GM12878 (cell line): Measurements from ENCODE around the gene ATIC. TPM values are rescaled to one million over a fixed set of nuclear protein-coding genes. Genes with fewer than 3 reads are reported as not detected.

Source experiments
- ATAC-seq: fragments of 200-7000 bp; cut with Tn5 transposase; 3 replicates; pipeline ENCODE4 v1.9.1; 2020; ENCODE audit warnings: mild to moderate bottlenecking, moderate library complexity
- BruUV-seq: library from RNA; stranded (reverse); fragments of 400-500 nt; replicated peaks from 2 replicates; lab custom pipeline; 2021; lab: Mats Ljungman, UMichigan
- CTCF ChIA-PET: fragments of 300-600 bp; sonication (Branson Sonifier 250); formaldehyde crosslinking; extraction: SDS; loops from one replicate; lab custom pipeline; 2021; ENCODE audit warnings: inconsistent platforms; lab: Yijun Ruan, JAX
- POLR2A ChIA-PET: fragments of 350-600 bp; formaldehyde crosslinking; extraction: SDS; loops from one replicate; lab custom pipeline; 2021; ENCODE audit warnings: inconsistent platforms; lab: Charles Lee
- RAD21 ChIA-PET: fragments of 300-600 bp; sonication (Branson Sonifier 250); formaldehyde crosslinking; loops from one replicate; lab custom pipeline; 2023; ENCODE audit warnings: antibody characterized with exemption; ENCODE audit not compliant: unreplicated experiment; lab: Charles Lee
- SMC1A ChIA-PET: fragments of 300-600 bp; sonication (Branson Sonifier 250); formaldehyde crosslinking; loops from one replicate; lab custom pipeline; 2023; ENCODE audit not compliant: unreplicated experiment, uncharacterized antibody; lab: Charles Lee
- DNase-seq: peaks from one replicate; pipeline ENCODE4 v3.0.0-alpha.2; 2011; ENCODE audit warnings: low read depth, low spot score
- FAIRE-seq: peaks from 3 replicates; lab custom pipeline; 2011; peaks lifted over from hg19 to GRCh38; lab: Jason Lieb, UNC
- H2AFZ ChIP-seq: 2 replicates; pipeline ENCODE4 v1.6.0; 2011; ENCODE audit warnings: low read depth, low read length, control low read depth; ENCODE audit not compliant: control insufficient read depth
- H3K27ac ChIP-seq: 2 replicates; pipeline ENCODE4 v1.5.1; 2011; ENCODE audit warnings: control low read depth; ENCODE audit not compliant: control insufficient read depth, insufficient read depth
- H3K27me3 ChIP-seq, 2 experiments: replicated peaks in 1 of 2; 2 replicates each; pipeline versions ENCODE4 v1.6.0 to v1.6.1; 2011; ENCODE audit warnings: low read length in 1 of 2; ENCODE audit not compliant: control insufficient read depth in 2 of 2, insufficient read depth in 2 of 2
- H3K36me3 ChIP-seq, 2 experiments: 2 replicates each; pipeline ENCODE4 v1.5.1; 2011; ENCODE audit warnings: low read length in 1 of 2; ENCODE audit not compliant: control insufficient read depth in 2 of 2, insufficient read depth in 2 of 2
- H3K4me1 ChIP-seq: 2 replicates; pipeline ENCODE4 v1.6.1; 2011; ENCODE audit warnings: mild to moderate bottlenecking, low read length, moderate library complexity, mixed read lengths; ENCODE audit not compliant: control insufficient read depth, insufficient read depth
- H3K4me2 ChIP-seq: 2 replicates; pipeline ENCODE4 v1.6.0; 2011; ENCODE audit warnings: control low read depth; ENCODE audit not compliant: control insufficient read depth, insufficient read depth
- H3K4me3 ChIP-seq: fragments of 200-600 bp; sonication (generic); 2 replicates; pipeline ENCODE4 v1.5.1; 2016
- H3K79me2 ChIP-seq: 2 replicates; pipeline ENCODE4 v1.6.0; 2011; ENCODE audit warnings: low read length; ENCODE audit not compliant: control insufficient read depth, insufficient read depth
- H3K9ac ChIP-seq: 2 replicates; pipeline ENCODE4 v1.8.0; 2011; ENCODE audit warnings: low read length, control low read depth, mixed read lengths; ENCODE audit not compliant: control insufficient read depth, insufficient read depth
- H3K9me3 ChIP-seq: replicated peaks from 3 replicates; pipeline ENCODE4 v1.5.1; 2011; ENCODE audit warnings: mild to moderate bottlenecking, low read length; ENCODE audit not compliant: control insufficient read depth, insufficient read depth
- H4K20me1 ChIP-seq: 2 replicates; pipeline ENCODE4 v1.6.0; 2011; ENCODE audit not compliant: control insufficient read depth, insufficient read depth
- BCL11A ChIP-seq: IDR thresholded peaks from 2 replicates; pipeline ENCODE4 v1.6.1; 2011; ENCODE audit warnings: low read depth, low read length
- BHLHE40 ChIP-seq, 2 experiments: fragments of 450-650 bp in 1 of 2; IDR thresholded peaks; 2 replicates each; pipeline ENCODE4 v1.6.1; 2011 to 2017; ENCODE audit warnings: low read depth in 2 of 2, borderline replicate concordance in 1 of 2, improper control_type of control experiment in 1 of 2, low read length in 1 of 2, mild to moderate bottlenecking in 1 of 2
- CBX5 ChIP-seq: sonication (generic); IDR thresholded peaks from 2 replicates; pipeline ENCODE4 v1.6.1; 2016; ENCODE audit warnings: low read depth, moderate library complexity, mild to moderate bottlenecking, inconsistent platforms
- MTA2 ChIP-seq: fragments of 450-650 bp; IDR thresholded peaks from 2 replicates; pipeline ENCODE4 v1.6.1; 2016; ENCODE audit warnings: low read depth, mild to moderate bottlenecking, moderate library complexity
- NFYA ChIP-seq: IDR thresholded peaks from 2 replicates; pipeline ENCODE4 v1.6.1; 2011; ENCODE audit warnings: low read depth, mild to moderate bottlenecking, low read length, improper control_type of control experiment, borderline replicate concordance
- PAX5 ChIP-seq: IDR thresholded peaks from 2 replicates; pipeline ENCODE4 v1.6.1; 2011; ENCODE audit warnings: low read depth, low read length, borderline replicate concordance
- POLR2AphosphoS2 ChIP-seq: IDR thresholded peaks from 2 replicates; pipeline ENCODE4 v1.6.1; 2011; ENCODE audit warnings: low read depth, mild to moderate bottlenecking, low read length, improper control_type of control experiment, moderate library complexity
- RCOR1 ChIP-seq: conservative IDR thresholded peaks from 2 replicates; pipeline ENCODE4 v1.6.1; 2012; ENCODE audit warnings: low read depth, low read length, improper control_type of control experiment
- ZBED1 ChIP-seq: IDR thresholded peaks from 2 replicates; pipeline ENCODE4 v1.6.1; 2016; ENCODE audit warnings: borderline replicate concordance
- ZNF274 ChIP-seq: IDR thresholded peaks from one replicate; pipeline ENCODE4 v1.8.0; 2011; ENCODE audit not compliant: insufficient read length, insufficient read depth
- WGBS: methylation state at CpG from one replicate; pipeline ENCODE4 v1.1.6; 2016; ENCODE audit warnings: low lambda C conversion rate; ENCODE audit not compliant: insufficient replicate concordance, insufficient coverage; ENCODE audit errors: missing lambda C conversion rate; 5-methylcytosine and 5-hydroxymethylcytosine counted together
- in situ Hi-C: fragments of 300-500 bp; cut with MboI; formaldehyde crosslinking; loops from 9 replicates; pipeline ENCODE4 v1.14.3; 2018; ENCODE audit warnings: mixed read lengths
- intact Hi-C: fragments of 100-400 bp; cut with micrococcal nuclease; formaldehyde crosslinking; loops from one replicate; pipeline ENCODE4 v1.14.2; 2022; ENCODE audit not compliant: unreplicated experiment
- polyA plus RNA-seq, 11 experiments: library from polyadenylated mRNA; depleted of rRNA in 4 of 11; unstranded in 6 of 11; stranded (reverse) in 5 of 11; fragments of >200 nt; fragmentation: Nextera tagmentation in 4 of 11; fragmentation: Illumina TruSeq in 1 of 11; extraction: Ambion mirVana in 4 of 11; extraction: Trizol in 1 of 11; gene quantifications; 1 replicate in 1 of 11; 2 replicates in 10 of 11; pipeline versions ENCODE4 v1.2.1 to v1.2.3, GENCODE V29; 2011 to 2016; ENCODE audit warnings: inconsistent platforms in 2 of 11, missing spikeins in 2 of 11, low read depth in 1 of 11
- total RNA-seq, 4 experiments: library from RNA; depleted of rRNA in 3 of 4; stranded (reverse); fragments of >200 nt in 3 of 4; fragmentation: Illumina TruSeq in 1 of 4; extraction: Trizol in 1 of 4; gene quantifications; 2 replicates each; pipeline versions ENCODE4 v1.2.1 to v1.2.3, GENCODE V29; 2013 to 2021
- TF ChIP-seq, protein P1 (sequence below): fragments of 450-650 bp; IDR thresholded peaks from 2 replicates; pipeline ENCODE4 v1.6.1; 2016; ENCODE audit warnings: mild to moderate bottlenecking
- TF ChIP-seq, protein P2 (sequence below): fragments of 450-650 bp; IDR thresholded peaks from 2 replicates; pipeline ENCODE4 v1.6.1; 2017; ENCODE audit warnings: borderline replicate concordance
- TF ChIP-seq, protein P3 (sequence below): IDR thresholded peaks from 2 replicates; pipeline ENCODE4 v1.6.1; 2011; ENCODE audit warnings: low read depth, low read length, improper control_type of control experiment, borderline replicate concordance
- TF ChIP-seq, protein P4 (sequence below): IDR thresholded peaks from 2 replicates; pipeline ENCODE4 v1.6.1; 2011; ENCODE audit warnings: low read depth, mild to moderate bottlenecking, low read length, moderate library complexity, borderline replicate concordance; ENCODE audit errors: extremely low read depth

The ATIC gene
- total and polyA plus RNA-seq, 10 of the 15 experiments (the other 5 are each of a cell fraction or from before 2014, with no cell fraction given), result 45.1 to 518 (median 306) TPM

DNA sequence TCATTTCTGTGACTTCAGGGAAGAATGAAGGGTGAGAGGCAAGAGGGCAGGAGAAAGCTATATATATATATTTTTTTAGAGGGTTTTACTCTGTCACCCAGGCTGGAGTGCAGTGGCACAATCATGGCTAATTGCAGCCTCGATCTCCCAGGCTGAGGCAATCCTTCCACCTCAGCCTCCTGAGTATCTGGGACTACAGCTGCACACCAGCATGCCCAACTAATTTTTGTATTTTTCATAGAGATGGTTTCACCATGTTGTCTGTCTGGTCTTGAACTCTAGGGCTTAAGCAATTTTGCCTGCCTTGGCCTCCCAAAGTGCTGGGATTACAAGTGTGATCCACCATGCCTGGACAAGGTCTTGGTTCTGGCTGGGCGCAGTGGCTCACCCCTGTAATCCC is 3.4 kb downstream of the ATIC start (continued):
- TF ChIP-seq, protein P1, sequence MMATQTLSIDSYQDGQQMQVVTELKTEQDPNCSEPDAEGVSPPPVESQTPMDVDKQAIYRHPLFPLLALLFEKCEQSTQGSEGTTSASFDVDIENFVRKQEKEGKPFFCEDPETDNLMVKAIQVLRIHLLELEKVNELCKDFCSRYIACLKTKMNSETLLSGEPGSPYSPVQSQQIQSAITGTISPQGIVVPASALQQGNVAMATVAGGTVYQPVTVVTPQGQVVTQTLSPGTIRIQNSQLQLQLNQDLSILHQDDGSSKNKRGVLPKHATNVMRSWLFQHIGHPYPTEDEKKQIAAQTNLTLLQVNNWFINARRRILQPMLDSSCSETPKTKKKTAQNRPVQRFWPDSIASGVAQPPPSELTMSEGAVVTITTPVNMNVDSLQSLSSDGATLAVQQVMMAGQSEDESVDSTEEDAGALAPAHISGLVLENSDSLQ, result no peak
- no peak for TF ChIP-seq BCL11A
- no peak for TF ChIP-seq POLR2AphosphoS2
- no peak for TF ChIP-seq BHLHE40 (IDR thresholded peaks at IDR 0.05; ENCODE audit: borderline replicate concordance in 1 of 2, low read depth in 2 of 2, low read length in 1 of 2)
- TF ChIP-seq, protein P2, sequence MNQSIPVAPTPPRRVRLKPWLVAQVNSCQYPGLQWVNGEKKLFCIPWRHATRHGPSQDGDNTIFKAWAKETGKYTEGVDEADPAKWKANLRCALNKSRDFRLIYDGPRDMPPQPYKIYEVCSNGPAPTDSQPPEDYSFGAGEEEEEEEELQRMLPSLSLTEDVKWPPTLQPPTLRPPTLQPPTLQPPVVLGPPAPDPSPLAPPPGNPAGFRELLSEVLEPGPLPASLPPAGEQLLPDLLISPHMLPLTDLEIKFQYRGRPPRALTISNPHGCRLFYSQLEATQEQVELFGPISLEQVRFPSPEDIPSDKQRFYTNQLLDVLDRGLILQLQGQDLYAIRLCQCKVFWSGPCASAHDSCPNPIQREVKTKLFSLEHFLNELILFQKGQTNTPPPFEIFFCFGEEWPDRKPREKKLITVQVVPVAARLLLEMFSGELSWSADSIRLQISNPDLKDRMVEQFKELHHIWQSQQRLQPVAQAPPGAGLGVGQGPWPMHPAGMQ, result no peak
- no peak for TF ChIP-seq PAX5
- no peak for TF ChIP-seq ZNF274
- TF ChIP-seq NFYA, result no peak
- no peak for TF ChIP-seq CBX5

DNA sequence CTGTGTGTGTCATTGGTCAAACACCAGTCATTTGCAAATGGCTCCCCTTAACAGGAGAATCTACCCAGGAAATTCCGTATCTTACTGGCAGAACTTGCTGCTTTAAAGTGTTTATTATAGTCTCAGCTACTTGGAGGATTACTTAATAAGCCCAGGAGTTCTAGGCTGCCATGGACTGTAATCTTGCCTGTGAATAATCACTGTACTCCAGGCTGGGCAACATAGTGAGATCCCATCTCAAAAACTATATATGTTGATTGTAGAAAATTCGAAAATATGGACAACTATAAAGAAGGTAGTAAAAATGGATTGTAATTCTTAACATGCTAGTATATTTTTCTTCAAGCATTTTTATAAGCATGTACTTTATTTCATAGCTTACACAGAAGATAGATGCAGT is 4.5 kb downstream of the ATIC start:
- no peak for FAIRE-seq
- in situ Hi-C loops (no loop called here), intact Hi-C loops (loop anchor here (10.0 kb wide), 1 partner anchor 518 kb away; no protein-coding TSS in a partner anchor)
- ATAC-seq, result no peak
- ChIA-PET RAD21 (no interaction called here), CTCF (no interaction called here), POLR2A (no interaction called here), SMC1A (interaction anchor here (1.7 kb wide), 1 partner anchor 20 kb away, joined by 5 read pairs; no protein-coding TSS in a partner anchor)
- H3K4me3 ChIP-seq, result no peak overlapping the region
- no peak overlapping the region for H2AFZ ChIP-seq
- peaks cover 61% of the 10 kb centered on the region for H3K79me2 ChIP-seq
- H3K9me3 ChIP-seq, result peaks cover under 1% of the 10 kb centered on the region; the same call in 2 of the 3 replicates
- peaks cover 0 to 31% of the 10 kb centered on the region in 2 experiments; a peak in 3 of 4 replicates for H3K36me3 ChIP-seq
- H3K27ac ChIP-seq, result no peak overlapping the region
- H3K9ac ChIP-seq, result no peak overlapping the region
- H4K20me1 ChIP-seq, result no peaks in the 10 kb centered on the region
- WGBS, result 96% methylated on average over 2 of the region's 2 CpGs
- DNase-seq, result no peak
- no peaks in the 10 kb centered on the region; the same call in 1 of the 2 replicates for H3K4me1 ChIP-seq
- H3K27me3 ChIP-seq, result no peaks in the 10 kb centered on the region
- no peak for TF ChIP-seq ZBED1
- TF ChIP-seq, protein P3, sequence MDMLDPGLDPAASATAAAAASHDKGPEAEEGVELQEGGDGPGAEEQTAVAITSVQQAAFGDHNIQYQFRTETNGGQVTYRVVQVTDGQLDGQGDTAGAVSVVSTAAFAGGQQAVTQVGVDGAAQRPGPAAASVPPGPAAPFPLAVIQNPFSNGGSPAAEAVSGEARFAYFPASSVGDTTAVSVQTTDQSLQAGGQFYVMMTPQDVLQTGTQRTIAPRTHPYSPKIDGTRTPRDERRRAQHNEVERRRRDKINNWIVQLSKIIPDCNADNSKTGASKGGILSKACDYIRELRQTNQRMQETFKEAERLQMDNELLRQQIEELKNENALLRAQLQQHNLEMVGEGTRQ, result no peak
- TF ChIP-seq MTA2, result no peak
- no peak for TF ChIP-seq RCOR1
- TF ChIP-seq PAX5, result no peak
- TF ChIP-seq, protein P4, sequence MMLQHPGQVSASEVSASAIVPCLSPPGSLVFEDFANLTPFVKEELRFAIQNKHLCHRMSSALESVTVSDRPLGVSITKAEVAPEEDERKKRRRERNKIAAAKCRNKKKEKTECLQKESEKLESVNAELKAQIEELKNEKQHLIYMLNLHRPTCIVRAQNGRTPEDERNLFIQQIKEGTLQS, result no peak
- H3K4me2 ChIP-seq, result 0 out of 2 replicates have a peak overlapping the region, but pooled peaks have one; percentile 20
- no TSS peak for BruUV-seq
